PC-3 (cell line): ENCODE data around the gene SLC35E4. TPM values are rescaled to one million over a fixed set of nuclear protein-coding genes. Genes with fewer than 3 reads are reported as not detected.
"Not testable (repeated sequence)": the region's sequence is repeated elsewhere in the genome, so short reads cannot be mapped to it uniquely, and the experiment has no call there.

ENCODE experiments used
- ATAC-seq: fragments of 200-7000 bp; cut with Tn5 transposase; 2 replicates; pipeline ENCODE4 v1.9.1; 2020; ENCODE audit warnings: mild to moderate bottlenecking, moderate library complexity
- BruUV-seq: library from RNA; stranded (reverse); fragments of 400-500 nt; replicated peaks from 2 replicates; lab custom pipeline; 2021; lab: Mats Ljungman, UMichigan
- CTCF ChIA-PET: fragments of 300-600 bp; sonication (Branson Sonifier 250); formaldehyde crosslinking; loops from one replicate; lab custom pipeline; 2022; ENCODE audit warnings: antibody characterized with exemption; lab: Charles Lee
- POLR2A ChIA-PET: fragments of 300-600 bp; sonication (Branson Sonifier 250); formaldehyde crosslinking; loops from one replicate; lab custom pipeline; 2022; ENCODE audit warnings: antibody characterized with exemption; ENCODE audit not compliant: unreplicated experiment; lab: Charles Lee
- DNase-seq: peaks from one replicate; pipeline ENCODE4 v3.0.0-alpha.2; 2015
- H2AFZ ChIP-seq: fragments of 300-600 bp; sonication (generic); 2 replicates; pipeline ENCODE4 v1.6.0; 2016; ENCODE audit warnings: antibody characterized with exemption, low read length
- H3F3A ChIP-seq: fragments of 300-600 bp; sonication (generic); one replicate; pipeline ENCODE4 v1.6.0; 2017; ENCODE audit warnings: antibody characterized with exemption, low read length, control low read depth, mild to moderate bottlenecking; ENCODE audit not compliant: unreplicated experiment
- H3K27ac ChIP-seq: fragments of 300-600 bp; sonication (generic); 2 replicates; pipeline ENCODE4 v1.5.1; 2016; ENCODE audit warnings: mild to moderate bottlenecking, low read length
- H3K27me3 ChIP-seq: fragments of 300-600 bp; sonication (generic); 2 replicates; pipeline ENCODE4 v1.6.1; 2016; ENCODE audit warnings: low read length, mixed read lengths
- H3K36me3 ChIP-seq: fragments of 300-600 bp; sonication (generic); 2 replicates; pipeline ENCODE4 v1.6.1; 2016; ENCODE audit warnings: low read depth, mixed run types, low read length, mixed read lengths
- H3K4me1 ChIP-seq: fragments of 300-600 bp; sonication (generic); 2 replicates; pipeline ENCODE4 v1.5.1; 2016; ENCODE audit warnings: low read length; ENCODE audit not compliant: insufficient read depth
- H3K4me2 ChIP-seq: fragments of 300-600 bp; sonication (generic); 2 replicates; pipeline ENCODE4 v1.6.0; 2016; ENCODE audit warnings: low read length
- H3K4me3 ChIP-seq: fragments of 300-600 bp; sonication (generic); 2 replicates; pipeline ENCODE4 v1.5.1; 2016; ENCODE audit warnings: mild to moderate bottlenecking, low read length, mixed read lengths
- H3K79me2 ChIP-seq: fragments of 300-600 bp; sonication (generic); 2 replicates; pipeline ENCODE4 v1.6.1; 2017; ENCODE audit warnings: low read length, mixed read lengths
- H3K9ac ChIP-seq: fragments of 300-600 bp; sonication (generic); 2 replicates; pipeline ENCODE4 v1.6.0; 2016; ENCODE audit warnings: mild to moderate bottlenecking, low read length
- H3K9me2 ChIP-seq: fragments of 300-600 bp; sonication (generic); replicated peaks from 2 replicates; pipeline ENCODE4 v1.6.1; 2016; ENCODE audit warnings: mixed run types, low read length, mixed read lengths
- H3K9me3 ChIP-seq: fragments of 300-600 bp; sonication (generic); 2 replicates; pipeline ENCODE4 v1.6.1; 2016; ENCODE audit warnings: low read length, mixed read lengths
- H4K20me1 ChIP-seq: fragments of 300-600 bp; sonication (generic); 2 replicates; pipeline ENCODE4 v1.6.1; 2016; ENCODE audit warnings: low read length, mixed read lengths
- CTCF ChIP-seq: fragments of 300-600 bp; sonication (generic); conservative IDR thresholded peaks from 2 replicates; pipeline ENCODE4 v1.5.1; 2017; ENCODE audit warnings: antibody characterized with exemption, low read depth, mild to moderate bottlenecking, low read length
- EZH2 ChIP-seq: fragments of 300-600 bp; sonication (generic); IDR thresholded peaks from one replicate; pipeline ENCODE4 v1.6.1; 2017; ENCODE audit warnings: antibody characterized with exemption, mild to moderate bottlenecking, low read length; ENCODE audit not compliant: unreplicated experiment
- EZH2phosphoT487 ChIP-seq: fragments of 300-600 bp; sonication (generic); IDR thresholded peaks from 2 replicates; pipeline ENCODE4 v1.6.1; 2018; ENCODE audit warnings: mild to moderate bottlenecking, antibody characterized with exemption, low read length, borderline replicate concordance
- intact Hi-C: fragments of 100-400 bp; cut with micrococcal nuclease; formaldehyde crosslinking; loops from 2 replicates; pipeline ENCODE4 v1.9.0; 2023
- total RNA-seq: library from RNA; depleted of rRNA; stranded (reverse); fragments of >200 nt; gene quantifications from 2 replicates; pipeline ENCODE4 v1.2.3, GENCODE V29; 2014

SLC35E4 gene
- total RNA-seq, 1 experiment from 2014 or later: 16.8 TPM

- BruUV-seq: no TSS peak
- ATAC-seq (no peak), DNase-seq (no peak)
- no peak overlapping the region for H2AFZ ChIP-seq
- intact Hi-C loops: no loop called here
- H3K79me2 ChIP-seq: no peaks in the 10 kb centered on the region
- no peak overlapping the region for H3K4me3 ChIP-seq
- no peaks in the 10 kb centered on the region for H3K9me3 ChIP-seq
- no peaks in the 10 kb centered on the region for H3K27me3 ChIP-seq
- H3F3A ChIP-seq: no peaks in the 10 kb centered on the region
- no peaks in the 10 kb centered on the region for H3K9me2 ChIP-seq
- no peaks in the 10 kb centered on the region for H3K36me3 ChIP-seq
- CTCF ChIA-PET: no interaction called here
- TF ChIP-seq EZH2phosphoT487: no peak
- TF ChIP-seq EZH2: no peak
- no peak for TF ChIP-seq CTCF
- POLR2A ChIA-PET: no interaction called here
- no peak overlapping the region for H3K4me2 ChIP-seq
- no peaks in the 10 kb centered on the region for H4K20me1 ChIP-seq
- H3K9ac ChIP-seq: no peak overlapping the region
- no peak overlapping the region for H3K27ac ChIP-seq
- H3K4me1 ChIP-seq: peaks cover under 1% of the 10 kb centered on the region; the same call in 1 of the 2 replicates
Measured at GRCh38 chr22:30614879-30615278, 20.7 kb upstream of the SLC35E4 start.

GRCh38 chr22:30615543-30615954 is 20.0 kb upstream of the SLC35E4 start:
- no peak overlapping the region for H3K9ac ChIP-seq
- H3K9me2 ChIP-seq: no peaks in the 10 kb centered on the region
- no peak overlapping the region for H3K4me3 ChIP-seq
- H2AFZ ChIP-seq: no peak overlapping the region
- H3K9me3 ChIP-seq: no peaks in the 10 kb centered on the region
- intact Hi-C loops: no loop called here
- POLR2A ChIA-PET: no interaction called here
- H3K27ac ChIP-seq: no peak overlapping the region
- no peaks in the 10 kb centered on the region for H3K79me2 ChIP-seq
- H3K27me3 ChIP-seq: no peaks in the 10 kb centered on the region
- H3K4me2 ChIP-seq: no peak overlapping the region
- H3K4me1 ChIP-seq: no peaks in the 10 kb centered on the region
- no peaks in the 10 kb centered on the region for H4K20me1 ChIP-seq
- CTCF ChIA-PET: no interaction called here
- BruUV-seq: no TSS peak
- ATAC-seq (no peak), DNase-seq (no peak)
- H3F3A ChIP-seq: no peaks in the 10 kb centered on the region
- TF ChIP-seq EZH2 (no peak), CTCF (no peak), EZH2phosphoT487 (no peak)
- no peaks in the 10 kb centered on the region for H3K36me3 ChIP-seq

- CTCF ChIA-PET: interaction anchor here (0.6 kb wide), 1 partner anchor 174 kb away, joined by 4 read pairs; no protein-coding TSS in a partner anchor
- intact Hi-C loops: no loop called here
Measured at GRCh38 chr22:30617819-30618218, 17.8 kb upstream of the SLC35E4 start.

GRCh38 chr22:30619909-30620308 is 15.7 kb upstream of the SLC35E4 start:
- H3K4me2 ChIP-seq, BruUV-seq, H2AFZ ChIP-seq, ATAC-seq, H3K27ac ChIP-seq, H3K4me3 ChIP-seq, H3K36me3 ChIP-seq, POLR2A ChIA-PET, H3K79me2 ChIP-seq, H4K20me1 ChIP-seq, intact Hi-C loops, DNase-seq, CTCF ChIA-PET, H3K9me3 ChIP-seq, H3K9ac ChIP-seq, H3K9me2 ChIP-seq, H3F3A ChIP-seq, H3K27me3 ChIP-seq, H3K4me1 ChIP-seq: not testable (repeated sequence)

More at GRCh38 chr22:30617819-30618218, 17.8 kb upstream of the SLC35E4 start:
- H3K9ac ChIP-seq: no peak overlapping the region
- TF ChIP-seq EZH2phosphoT487 (no peak), EZH2 (no peak), CTCF (no peak)
- BruUV-seq: no TSS peak
- POLR2A ChIA-PET: interaction anchor here (0.5 kb wide), 1 partner anchor 1050 kb away, joined by 4 read pairs; no protein-coding TSS in a partner anchor
- no peak overlapping the region for H3K4me2 ChIP-seq
- no peaks in the 10 kb centered on the region for H3K4me1 ChIP-seq
- no peaks in the 10 kb centered on the region for H3K36me3 ChIP-seq
- H3K4me3 ChIP-seq: no peak overlapping the region
- no peak for DNase-seq
- no peak overlapping the region for H2AFZ ChIP-seq
- H3K9me2 ChIP-seq: no peaks in the 10 kb centered on the region
- H3K27ac ChIP-seq: no peak overlapping the region
- H3K9me3 ChIP-seq: no peaks in the 10 kb centered on the region
- no peaks in the 10 kb centered on the region for H3K27me3 ChIP-seq
- H4K20me1 ChIP-seq: no peaks in the 10 kb centered on the region
- no peaks in the 10 kb centered on the region for H3K79me2 ChIP-seq
- H3F3A ChIP-seq: no peaks in the 10 kb centered on the region
- ATAC-seq: no peak
